HS-27A (cell line): ENCODE results near the gene IL1R1.
"Not testable (repeated sequence)": the region's sequence is repeated elsewhere in the genome, so short reads cannot be mapped to it uniquely, and the experiment has no call there.

ENCODE experiments used
- DNase-seq: peaks from one replicate; pipeline ENCODE4 v3.0.0-alpha.2; 2012; ENCODE audit warnings: low read depth, missing footprints

Gene IL1R1

GRCh38 chr2:102141970-102142828, at the start of gene IL1R1:
IL1R1 (plus strand) TSS chr2:102142746; CDS start chr2:102157725, 14,979 bp downstream.
- no peak for DNase-seq

DNA sequence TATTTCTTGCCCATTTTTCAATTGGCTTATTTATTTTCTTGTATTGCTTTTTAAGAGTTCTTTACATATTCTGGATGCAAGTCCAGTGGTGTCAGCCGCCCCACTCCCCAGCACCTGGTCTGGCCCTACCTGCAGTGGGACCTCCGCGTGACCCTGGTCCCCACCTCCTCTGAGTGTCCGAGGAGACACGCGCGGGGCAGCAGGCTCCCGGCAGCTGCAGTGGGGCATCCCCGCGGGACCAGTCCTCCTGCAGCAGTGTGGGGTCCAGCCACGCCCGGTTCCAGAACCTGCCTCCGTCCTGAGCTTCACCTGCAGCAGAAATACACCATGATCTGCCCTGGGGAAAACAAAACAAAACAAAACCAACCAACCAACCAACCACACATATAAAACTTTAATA, 48.9 kb upstream of the IL1R1 start:
- no peak for DNase-seq

DNA sequence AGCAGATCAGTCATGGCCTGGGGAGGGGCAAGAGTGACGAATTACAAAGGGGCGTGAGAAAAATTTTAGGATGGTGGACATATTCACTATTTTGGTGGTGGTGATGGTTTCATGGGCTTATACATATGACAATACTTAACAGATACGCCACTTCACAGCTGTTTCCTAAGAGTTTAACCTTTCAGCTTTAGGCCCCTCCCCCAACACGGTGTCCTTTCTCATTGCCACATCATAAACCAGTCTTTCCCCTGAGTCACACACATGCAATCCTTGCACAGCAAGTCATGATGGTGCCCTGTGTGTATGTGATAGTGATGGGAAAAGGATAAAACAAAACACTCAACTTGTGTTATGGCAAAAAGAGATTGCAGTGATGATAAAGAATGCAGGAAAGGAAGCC, 47.6 kb upstream of the IL1R1 start:
- DNase-seq, result no peak

- no peak for DNase-seq
These were observed 46.4 kb upstream of the IL1R1 start for GRCh38 chr2:102096103-102096502.

DNA sequence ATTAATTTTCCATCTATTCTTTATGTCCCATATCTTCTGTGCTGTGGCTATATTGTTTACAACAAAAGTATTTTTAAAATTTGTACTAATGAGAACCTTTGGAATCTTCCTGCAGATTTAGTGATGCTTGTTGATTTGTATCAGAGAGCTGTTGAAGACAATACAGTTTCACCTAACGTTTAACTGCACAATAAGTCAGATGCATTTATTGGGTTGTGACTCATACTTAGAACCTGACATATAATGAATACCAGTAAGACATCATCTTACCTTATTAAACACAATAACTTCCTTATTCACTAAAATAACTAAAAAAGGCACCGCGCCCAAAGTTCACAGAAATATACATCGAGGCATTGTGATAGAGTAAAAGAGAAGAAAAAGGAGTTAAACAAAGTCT, 43.8 kb upstream of the IL1R1 start:
- DNase-seq, result no peak

DNA sequence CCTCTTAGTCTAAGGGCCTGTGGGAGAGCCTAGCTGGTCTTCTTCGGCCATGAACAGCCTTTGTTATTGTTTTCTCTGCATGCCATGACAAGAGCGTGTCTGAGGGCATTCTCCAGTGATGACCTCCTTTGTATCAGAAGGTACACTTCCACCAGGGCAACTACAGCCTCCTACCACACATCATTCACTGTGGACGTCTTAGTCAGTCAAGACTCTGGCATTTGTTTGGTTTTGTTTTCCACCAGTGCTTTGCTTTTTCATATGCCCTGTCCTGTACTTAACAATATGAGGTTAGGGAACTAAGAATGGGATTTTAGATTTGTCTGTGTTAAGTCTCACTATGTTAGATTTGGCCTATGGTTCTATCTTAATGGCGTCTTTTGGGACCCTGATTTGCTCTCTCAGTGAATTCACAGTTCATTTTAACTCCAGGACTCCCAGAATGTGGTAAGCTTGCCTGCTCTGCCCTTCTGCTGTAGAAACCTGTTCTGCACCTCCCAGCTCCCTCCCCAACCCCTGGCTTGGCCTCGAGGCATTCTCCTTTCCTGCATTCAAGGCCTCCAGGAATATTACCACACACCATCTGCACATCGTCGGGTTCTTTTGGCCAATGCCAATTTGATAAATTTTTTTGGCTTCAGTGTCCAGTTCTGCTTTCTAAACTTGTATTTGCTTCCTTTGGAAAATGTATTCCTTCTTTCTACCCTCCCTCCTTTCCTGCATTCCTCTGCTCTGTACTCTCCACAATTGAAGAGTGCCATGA, 42.8 kb upstream of the IL1R1 start:
- no peak for DNase-seq

- DNase-seq, result no peak
These were observed 42.0 kb upstream of the IL1R1 start for GRCh38 chr2:102100371-102101096.

- DNase-seq, result no peak
These were observed 41.3 kb upstream of the IL1R1 start for GRCh38 chr2:102101097-102101848.

DNA sequence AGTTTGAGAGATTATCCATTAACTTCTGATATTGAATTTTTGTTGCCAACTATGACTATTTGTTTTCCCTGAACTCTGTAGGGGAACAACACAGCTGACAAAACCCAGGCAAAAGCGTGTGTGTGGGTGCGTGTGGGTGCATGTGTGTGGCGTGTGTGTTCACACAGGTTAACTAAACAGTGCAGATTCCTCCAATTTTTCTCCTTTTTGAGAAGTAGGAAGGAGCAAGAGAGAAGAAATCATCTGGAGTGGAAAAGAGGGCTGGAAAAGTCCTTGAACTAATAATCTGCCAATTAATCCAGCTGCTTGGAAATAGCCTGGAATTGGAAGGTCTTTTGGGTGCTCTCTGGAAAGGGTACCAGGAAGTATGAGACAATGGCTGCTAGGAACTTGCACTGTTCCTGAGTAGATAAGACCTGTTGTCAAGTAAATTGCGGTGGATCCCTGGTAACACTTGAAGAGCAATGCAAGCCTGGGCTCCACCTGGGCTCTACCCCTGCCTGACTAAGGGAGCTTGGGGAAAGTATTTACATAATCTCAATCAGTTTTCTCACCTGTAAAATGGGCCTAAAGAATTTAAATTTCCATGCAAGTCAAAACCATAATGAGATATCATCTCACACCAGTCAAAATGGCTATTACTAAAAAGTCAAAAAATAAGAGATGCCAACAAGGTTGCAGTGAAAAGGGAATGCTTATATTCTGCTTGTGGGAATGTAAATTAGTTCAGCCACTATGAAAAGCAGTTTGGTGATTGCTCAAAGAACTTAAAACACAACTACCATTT, 40.5 kb upstream of the IL1R1 start:
- no peak for DNase-seq

- DNase-seq, result not testable (repeated sequence)
These were observed 40.0 kb upstream of the IL1R1 start for GRCh38 chr2:102102636-102102948.

DNA sequence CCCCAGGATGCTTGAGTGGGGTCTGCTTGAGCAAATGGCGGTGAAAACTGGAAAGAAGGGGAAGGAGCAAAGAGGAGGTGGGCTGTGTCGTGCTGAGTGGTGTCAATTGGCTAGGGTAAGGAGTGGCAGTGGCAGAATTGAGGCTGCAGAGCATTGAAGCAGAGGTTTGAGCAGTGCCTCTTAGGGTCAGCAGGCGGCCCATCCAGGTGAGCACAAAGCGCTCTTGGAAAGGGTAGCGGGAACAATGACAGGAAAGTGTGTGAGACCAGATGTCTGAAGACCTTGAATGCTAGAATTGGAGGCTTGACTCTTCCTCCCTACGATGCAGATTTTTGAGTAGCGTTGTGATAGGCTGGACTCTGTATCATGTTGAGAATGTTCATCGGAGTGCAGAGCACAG, 39.3 kb upstream of the IL1R1 start:
- no peak for DNase-seq

DNA sequence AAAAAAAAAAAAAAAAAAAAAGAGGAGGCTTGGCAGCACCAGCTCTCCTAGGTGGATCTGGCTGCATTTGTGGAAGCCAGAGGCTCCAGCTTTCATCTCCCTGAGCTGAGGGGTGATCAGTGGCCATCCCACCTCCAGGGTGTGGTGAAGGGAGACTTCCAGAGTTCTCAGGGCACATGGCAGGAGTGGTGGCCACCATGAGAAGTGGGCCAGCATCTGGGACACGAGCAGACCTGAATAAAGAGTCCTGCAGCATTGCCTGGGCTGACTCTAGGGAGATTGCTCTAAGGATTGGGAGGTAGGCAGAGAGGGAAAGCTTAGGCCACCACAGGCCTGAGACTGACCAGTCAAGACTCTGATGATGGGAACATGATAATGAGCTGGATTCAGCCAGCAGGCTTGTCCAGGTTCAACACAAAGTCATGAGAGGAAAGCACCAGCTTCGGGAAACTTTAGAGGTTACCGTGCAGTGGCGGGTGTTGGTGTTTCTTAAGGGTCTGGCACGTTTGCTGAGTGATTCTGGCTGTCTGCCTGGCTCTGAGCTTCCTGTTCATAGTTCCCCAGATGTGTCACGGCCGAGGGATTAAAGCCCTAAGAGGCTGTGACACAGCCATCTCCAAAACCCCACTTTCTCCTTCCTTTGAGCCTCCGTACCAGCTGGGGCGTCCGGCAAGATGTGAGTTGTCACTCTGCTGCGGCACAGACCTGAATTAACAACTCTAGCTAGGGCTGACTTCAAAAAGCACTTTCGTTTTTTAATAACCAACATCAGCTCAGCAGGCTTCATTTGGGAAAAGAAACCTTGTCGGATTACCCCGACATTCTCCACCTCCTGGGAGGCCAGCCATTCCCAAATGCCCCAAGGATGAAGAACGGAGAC, 38.3 kb upstream of the IL1R1 start:
- peak; percentile 48 for DNase-seq

DNA sequence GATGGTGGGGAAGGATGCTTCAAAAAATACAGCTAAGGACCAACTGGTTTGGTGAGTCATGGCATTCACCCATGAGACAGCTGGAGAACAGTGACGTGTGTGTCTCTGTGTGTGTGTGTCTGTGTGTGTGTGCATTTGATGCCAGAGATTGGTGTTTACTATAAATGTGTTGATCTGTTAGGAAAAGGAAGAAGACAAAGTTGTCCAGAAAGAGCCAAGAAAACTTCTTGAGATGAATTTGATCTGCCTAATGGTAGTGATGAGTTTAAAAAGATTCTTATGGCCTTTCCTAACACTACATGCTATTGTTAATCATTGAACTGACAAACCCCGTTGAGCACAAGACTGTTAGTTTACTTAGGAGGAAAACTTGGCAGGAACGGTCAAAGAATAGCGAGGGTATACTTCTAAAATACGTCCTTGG, 36.4 kb upstream of the IL1R1 start:
- no peak for DNase-seq

- DNase-seq, result not testable (repeated sequence)
These were observed 35.5 kb upstream of the IL1R1 start for GRCh38 chr2:102106813-102107740.

GRCh38 chr2:102107741-102108070, 34.8 kb upstream of the IL1R1 start:
- no peak for DNase-seq

GRCh38 chr2:102109016-102109415, 33.5 kb upstream of the IL1R1 start:
- no peak for DNase-seq

- no peak for DNase-seq
These were observed 32.4 kb upstream of the IL1R1 start for GRCh38 chr2:102110171-102110570.

- DNase-seq, result no peak
These were observed 31.8 kb upstream of the IL1R1 start for GRCh38 chr2:102110596-102111334.
